MM.1S (cell line): ENCODE results near the gene SP100.

Experiments
- EZH2 ChIP-seq: fragments of 300-600 bp; sonication (generic); optimal IDR thresholded peaks from 2 replicates; pipeline ENCODE3; 2017; ENCODE audit warnings: low read depth, mild to moderate bottlenecking, antibody characterized with exemption, low read length, mixed read lengths
- EZH2phosphoT487 ChIP-seq: fragments of 300-600 bp; sonication (generic); IDR thresholded peaks from 2 replicates; pipeline ENCODE4 v1.6.1; 2018; ENCODE audit warnings: antibody characterized with exemption, low read length
- TF ChIP-seq, protein P1 (sequence below): fragments of 300-600 bp; sonication (generic); IDR thresholded peaks from 2 replicates; pipeline ENCODE4 v1.5.1; 2016; ENCODE audit warnings: antibody characterized with exemption, low read length, mixed read lengths

DNA sequence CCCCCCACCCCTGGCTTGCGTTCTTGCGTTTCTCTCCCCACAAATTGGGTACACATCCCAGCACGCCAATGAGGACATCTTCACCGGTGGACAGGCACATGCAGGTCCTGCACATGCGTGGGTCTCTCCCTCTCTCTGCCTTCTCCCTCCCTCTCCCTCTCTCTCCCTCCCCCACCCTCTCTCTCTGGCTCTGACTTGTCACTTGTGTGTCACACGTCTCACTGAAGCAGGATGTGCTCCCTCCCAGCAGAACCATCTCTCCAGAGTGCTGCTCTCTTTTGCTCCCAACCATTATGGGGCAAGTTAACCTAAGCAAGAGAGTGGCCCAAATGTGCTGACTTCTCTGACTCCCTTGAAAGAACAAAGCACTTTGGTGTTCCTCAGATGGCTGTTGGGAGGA, 175.8 kb downstream of the SP100 start:
- TF ChIP-seq, protein P1, sequence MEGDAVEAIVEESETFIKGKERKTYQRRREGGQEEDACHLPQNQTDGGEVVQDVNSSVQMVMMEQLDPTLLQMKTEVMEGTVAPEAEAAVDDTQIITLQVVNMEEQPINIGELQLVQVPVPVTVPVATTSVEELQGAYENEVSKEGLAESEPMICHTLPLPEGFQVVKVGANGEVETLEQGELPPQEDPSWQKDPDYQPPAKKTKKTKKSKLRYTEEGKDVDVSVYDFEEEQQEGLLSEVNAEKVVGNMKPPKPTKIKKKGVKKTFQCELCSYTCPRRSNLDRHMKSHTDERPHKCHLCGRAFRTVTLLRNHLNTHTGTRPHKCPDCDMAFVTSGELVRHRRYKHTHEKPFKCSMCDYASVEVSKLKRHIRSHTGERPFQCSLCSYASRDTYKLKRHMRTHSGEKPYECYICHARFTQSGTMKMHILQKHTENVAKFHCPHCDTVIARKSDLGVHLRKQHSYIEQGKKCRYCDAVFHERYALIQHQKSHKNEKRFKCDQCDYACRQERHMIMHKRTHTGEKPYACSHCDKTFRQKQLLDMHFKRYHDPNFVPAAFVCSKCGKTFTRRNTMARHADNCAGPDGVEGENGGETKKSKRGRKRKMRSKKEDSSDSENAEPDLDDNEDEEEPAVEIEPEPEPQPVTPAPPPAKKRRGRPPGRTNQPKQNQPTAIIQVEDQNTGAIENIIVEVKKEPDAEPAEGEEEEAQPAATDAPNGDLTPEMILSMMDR: no peak
- TF ChIP-seq EZH2: no peak
- no peak for TF ChIP-seq EZH2phosphoT487
